Measurements from ENCODE around the gene PRRC2A.
A peak's percentile ranks its signal among the peaks of the same experiment; 100 is the strongest.

PRRC2A gene

GRCh38 chr6:31654574-31655348 is 34.2 kb downstream of the PRRC2A start:
- DNase-seq: no peak

- DNase-seq: no peak
Measured at GRCh38 chr6:31655349-31656237, 35.1 kb downstream of the PRRC2A start, which contains the start of gene APOM. Gene APOM, plus strand, starts transcription at chr6:31655894. Its CDS starts 73 bp downstream, at chr6:31655967.

GRCh38 chr6:31657406-31658157 is 37.1 kb downstream of the PRRC2A start:
- peak; percentile 35 for DNase-seq

GRCh38 chr6:31658158-31658688 is 37.7 kb downstream of the PRRC2A start:
- DNase-seq: no peak

- DNase-seq: no peak
Measured at GRCh38 chr6:31658983-31659648, 38.6 kb downstream of the PRRC2A start.

- DNase-seq: peak; percentile 66
Measured at GRCh38 chr6:31659649-31660380, 39.3 kb downstream of the PRRC2A start.

- DNase-seq: peak; percentile 95
Measured at GRCh38 chr6:31660381-31661261, 40.1 kb downstream of the PRRC2A start, which contains the start of gene C6orf47. Gene C6orf47, minus strand, starts transcription at chr6:31660778. Its CDS starts 831 bp downstream, at chr6:31659947.

- peak; percentile 48 for DNase-seq
Measured at GRCh38 chr6:31661262-31662123, 41.0 kb downstream of the PRRC2A start.

- no peak for DNase-seq
Measured at GRCh38 chr6:31662124-31662723, 41.7 kb downstream of the PRRC2A start.

GRCh38 chr6:31663126-31663960 is 42.8 kb downstream of the PRRC2A start:
- DNase-seq: no peak

- DNase-seq: peak; percentile 40
Measured at GRCh38 chr6:31663961-31664789, 43.7 kb downstream of the PRRC2A start.

- peak; percentile 99 for DNase-seq
Measured at GRCh38 chr6:31664790-31665500, 44.4 kb downstream of the PRRC2A start, which contains the start of gene GPANK1. Gene GPANK1, minus strand, starts transcription at chr6:31664997. Its CDS starts 519 bp downstream, at chr6:31664478.

GRCh38 chr6:31665501-31666336 is 45.2 kb downstream of the PRRC2A start, which contains the start of gene CSNK2B:
Gene CSNK2B, plus strand, starts transcription at chr6:31666080. Its CDS starts 752 bp downstream, at chr6:31666832.
- DNase-seq: peak; percentile 100

- peak; percentile 28 for DNase-seq
Measured at GRCh38 chr6:31666337-31666965, 45.9 kb downstream of the PRRC2A start.

Measured in hematopoietic multipotent progenitor cell treated with erythropoietin and hydrocortisone succinate and interleukin-3 and kit ligand, for 4 days (in vitro differentiated cells).